Erythroblast (primary cell): ENCODE results near the gene EDAR.

ENCODE experiments used
- GATA1 ChIP-seq: IDR thresholded peaks from 2 replicates; pipeline ENCODE4 v1.6.1; 2011; ENCODE audit warnings: low read depth, mild to moderate bottlenecking, control low read depth, low read length, moderate library complexity
- POLR2A ChIP-seq: IDR thresholded peaks from 2 replicates; pipeline ENCODE4 v1.6.1; 2011; ENCODE audit warnings: mild to moderate bottlenecking, low read length

- no peak for TF ChIP-seq POLR2A
- TF ChIP-seq GATA1, result no peak
These were observed 119.5 kb downstream of the EDAR start for GRCh38 chr2:108869542-108869941.
